GM21576 (cell line): Measurements from ENCODE around the gene CD200.

ENCODE experiments used
- ATAC-seq: cut with Tn5 transposase; IDR thresholded peaks from one replicate; pipeline ENCODE4 v1.9.1; 2021; ENCODE audit warnings: mild to moderate bottlenecking, moderate library complexity; ENCODE audit not compliant: unreplicated experiment

Gene CD200, protein sequence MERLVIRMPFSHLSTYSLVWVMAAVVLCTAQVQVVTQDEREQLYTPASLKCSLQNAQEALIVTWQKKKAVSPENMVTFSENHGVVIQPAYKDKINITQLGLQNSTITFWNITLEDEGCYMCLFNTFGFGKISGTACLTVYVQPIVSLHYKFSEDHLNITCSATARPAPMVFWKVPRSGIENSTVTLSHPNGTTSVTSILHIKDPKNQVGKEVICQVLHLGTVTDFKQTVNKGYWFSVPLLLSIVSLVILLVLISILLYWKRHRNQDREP

DNA sequence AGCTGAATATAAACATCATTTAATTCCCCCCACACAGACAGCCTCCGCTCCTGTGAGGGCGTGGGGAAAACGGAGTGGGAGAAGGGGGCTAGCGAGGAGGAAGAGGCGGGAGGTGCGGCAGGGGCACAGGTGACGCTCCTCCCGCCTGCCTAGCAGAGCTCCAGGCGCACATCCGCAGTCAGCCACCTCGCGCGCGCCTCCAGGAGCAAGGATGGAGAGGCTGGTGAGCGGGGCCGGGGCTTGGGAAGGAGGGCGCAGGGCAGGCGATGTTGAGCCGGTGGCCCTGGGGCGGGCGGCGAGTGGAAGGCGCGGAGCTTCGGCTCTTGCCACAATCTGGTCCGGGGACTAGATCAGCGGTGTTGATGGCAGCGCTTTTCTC, at the start of gene CD200:
CD200 (plus strand) TSS at position 155 of the 379 bp plus-strand sequence; CDS start at position 212, 57 bp downstream.
- peak; percentile 72 for ATAC-seq

DNA sequence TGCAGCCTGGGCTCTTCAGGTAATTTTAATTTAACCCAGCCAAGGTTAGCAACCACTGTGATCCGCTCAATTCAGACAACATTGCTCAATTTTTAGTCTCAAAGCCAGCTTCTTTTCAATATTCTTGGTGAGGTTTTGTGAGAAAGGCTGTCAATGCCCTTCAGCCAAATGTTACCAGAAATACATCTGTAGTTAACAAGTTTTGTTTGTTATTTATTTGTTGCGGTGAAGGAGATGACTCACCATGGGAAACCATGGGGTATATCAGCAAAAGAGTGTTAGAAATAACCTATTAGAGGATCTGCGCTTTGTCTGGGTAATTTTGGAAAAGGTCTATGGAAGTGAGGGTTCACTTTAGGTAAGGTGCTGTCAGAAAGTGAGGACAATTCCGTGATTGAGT, 43.9 kb upstream of the CD200 start:
- ATAC-seq: no peak

DNA sequence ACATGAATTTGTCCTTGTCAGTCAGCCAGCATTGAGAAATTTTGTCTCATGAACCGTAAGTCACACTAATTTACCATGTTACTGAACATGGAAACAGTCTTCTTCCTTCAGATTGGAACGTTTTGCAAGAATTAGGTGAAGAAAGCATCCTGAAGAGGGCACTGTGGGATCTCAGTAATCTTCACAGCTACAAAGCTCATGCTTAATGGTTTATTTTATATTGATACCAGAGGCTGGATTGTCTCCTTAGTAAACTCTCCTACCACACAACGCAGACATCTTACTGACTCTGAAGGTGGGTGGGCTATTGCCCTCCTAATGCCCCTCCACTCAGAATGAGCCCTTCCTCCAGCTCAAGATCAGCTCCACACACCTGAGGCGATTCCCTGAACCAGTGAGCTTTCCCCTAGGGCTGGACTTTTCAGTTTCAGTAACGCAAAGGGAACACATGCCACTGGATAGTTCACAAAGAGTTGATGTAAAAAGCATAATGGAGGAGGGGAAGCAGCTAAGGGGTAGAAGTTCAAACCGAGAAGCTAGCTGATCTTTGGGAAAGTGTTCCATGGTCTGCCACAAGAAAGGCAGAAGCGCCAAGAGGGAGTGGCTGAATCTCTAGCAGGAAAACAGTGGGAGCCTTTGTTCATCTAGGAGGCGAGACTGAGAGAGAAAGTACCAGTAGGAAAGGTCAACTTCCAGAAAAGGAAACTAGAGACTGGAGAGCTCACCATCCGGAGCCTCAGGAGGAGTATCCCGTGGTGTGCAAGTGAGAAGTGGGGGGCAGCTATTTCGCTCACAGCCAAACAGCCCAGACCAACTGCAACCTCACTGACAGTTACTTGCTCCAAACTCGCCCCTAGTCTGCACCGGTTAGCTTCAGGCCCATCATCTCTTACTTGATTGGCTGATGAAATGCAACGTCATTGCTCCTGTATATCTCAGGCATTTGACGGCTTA, 39.3 kb upstream of the CD200 start, which contains the start of gene SLC9C1:
SLC9C1 (minus strand) TSS at position 849 of the 954 bp plus-strand sequence. CDS start 7,425 bp downstream, outside the sequence.
- peak; percentile 59 for ATAC-seq

DNA sequence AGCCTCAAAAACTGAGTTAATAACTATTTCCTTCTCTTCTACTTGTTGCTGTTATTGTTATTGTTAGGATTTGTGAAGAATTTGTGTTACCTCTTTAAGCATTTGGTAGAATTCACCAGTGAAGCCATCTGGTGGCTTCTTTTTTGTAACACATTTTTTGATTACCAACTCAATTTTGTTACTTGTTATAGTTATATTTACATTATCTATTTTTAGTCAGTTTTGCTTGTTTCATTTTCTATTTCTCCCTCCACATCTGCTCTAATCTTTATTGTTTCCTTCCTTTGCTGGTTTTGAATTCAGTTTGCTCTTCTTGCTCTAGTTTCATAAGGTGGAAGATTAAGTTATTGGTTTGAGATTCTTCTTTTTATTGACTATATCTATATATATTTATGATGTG, 35.2 kb upstream of the CD200 start:
- no peak for ATAC-seq

DNA sequence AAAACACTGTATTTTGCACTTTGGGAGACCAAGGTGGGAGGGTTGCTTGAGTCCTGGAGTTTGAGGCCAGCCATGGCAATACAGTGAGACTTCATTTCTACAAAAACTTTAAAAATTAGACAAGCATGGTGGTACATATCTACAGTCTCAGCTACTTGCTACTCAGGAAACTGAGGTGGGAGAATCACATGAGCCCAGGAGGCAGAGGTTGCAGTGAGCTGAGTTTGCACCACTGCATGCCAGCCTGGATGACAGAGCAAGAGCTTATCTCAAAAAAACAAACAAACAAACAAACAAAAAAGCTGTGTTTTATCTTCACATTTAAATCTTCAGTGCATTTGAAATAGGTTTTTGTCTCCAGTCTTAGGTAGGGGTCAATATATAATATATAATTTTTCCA, 34.2 kb upstream of the CD200 start:
- no peak for ATAC-seq

DNA sequence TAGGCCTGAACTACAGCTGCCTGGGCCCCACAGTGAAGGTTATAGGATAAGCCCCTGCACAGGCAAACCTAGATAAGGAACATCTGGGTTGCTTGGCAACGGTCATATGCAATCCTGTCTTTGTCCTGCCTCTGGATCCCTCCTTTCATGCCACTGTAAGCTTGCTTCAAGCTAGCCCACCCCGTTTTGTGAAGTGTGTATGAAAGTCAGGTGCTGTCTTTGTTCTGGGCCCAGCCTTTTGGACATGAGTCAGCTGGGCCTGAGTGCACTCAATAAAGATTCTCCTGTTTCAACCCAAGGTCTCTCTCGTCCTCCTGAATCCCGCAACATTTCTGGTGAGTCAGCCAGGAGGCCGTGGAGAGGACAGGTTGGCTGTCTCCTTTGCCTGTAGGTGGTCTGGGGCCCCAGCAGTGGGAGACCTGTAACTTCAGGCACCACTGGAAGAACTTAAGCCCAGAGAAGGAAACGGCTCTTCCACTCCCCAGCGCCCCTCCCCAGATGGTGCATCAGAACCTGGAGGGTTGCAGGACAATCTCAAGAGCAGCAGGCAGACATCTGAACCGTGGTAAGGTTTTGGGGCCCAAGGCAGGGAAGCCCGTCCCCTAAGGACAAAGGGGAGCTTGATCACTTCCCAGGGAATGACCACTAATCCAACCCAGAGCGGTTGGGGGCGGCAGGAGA, 30.7 kb upstream of the CD200 start:
- no peak for ATAC-seq

DNA sequence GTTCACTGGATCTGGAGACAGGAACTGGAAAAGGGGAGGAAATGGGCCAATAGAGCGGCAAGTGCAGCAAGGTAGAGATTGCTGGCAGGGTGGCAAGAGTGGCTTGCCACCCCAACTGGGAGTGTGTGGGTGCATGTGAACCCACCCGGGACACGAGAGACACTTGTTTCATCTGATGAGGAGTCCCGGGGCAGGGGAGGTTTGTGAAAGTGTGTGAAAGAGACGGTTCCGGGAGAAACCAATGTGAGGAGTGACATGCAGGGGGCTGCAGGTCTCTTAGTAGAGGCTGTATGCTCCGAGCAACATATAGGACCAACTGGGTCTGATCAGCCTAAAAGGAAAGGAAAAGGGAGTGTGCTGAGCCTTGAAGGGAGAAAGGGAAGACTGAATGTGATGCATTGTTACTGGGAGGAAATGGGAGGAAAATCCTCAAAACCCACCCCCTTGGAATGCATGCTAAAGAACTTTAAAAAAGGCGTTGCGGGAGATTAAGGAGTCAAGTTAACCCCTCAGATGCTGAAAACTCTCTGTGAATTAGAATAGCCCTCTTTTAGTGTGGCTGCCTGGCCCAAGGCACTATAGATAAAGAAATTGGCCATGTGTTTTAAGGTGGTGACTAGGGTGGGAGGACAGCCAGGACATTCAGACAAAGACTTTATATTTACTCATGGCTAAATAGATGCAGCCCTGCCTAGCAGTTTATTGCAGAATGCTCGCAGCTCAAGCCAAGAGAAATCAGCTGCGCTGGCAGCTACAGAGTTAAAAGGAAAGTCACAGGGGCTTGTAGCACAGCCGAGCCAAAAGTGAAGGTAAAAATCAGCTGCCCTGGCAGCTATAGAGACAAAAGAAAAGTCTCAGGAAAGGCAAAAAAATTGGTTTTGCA, 29.8 kb upstream of the CD200 start:
- no peak for ATAC-seq

DNA sequence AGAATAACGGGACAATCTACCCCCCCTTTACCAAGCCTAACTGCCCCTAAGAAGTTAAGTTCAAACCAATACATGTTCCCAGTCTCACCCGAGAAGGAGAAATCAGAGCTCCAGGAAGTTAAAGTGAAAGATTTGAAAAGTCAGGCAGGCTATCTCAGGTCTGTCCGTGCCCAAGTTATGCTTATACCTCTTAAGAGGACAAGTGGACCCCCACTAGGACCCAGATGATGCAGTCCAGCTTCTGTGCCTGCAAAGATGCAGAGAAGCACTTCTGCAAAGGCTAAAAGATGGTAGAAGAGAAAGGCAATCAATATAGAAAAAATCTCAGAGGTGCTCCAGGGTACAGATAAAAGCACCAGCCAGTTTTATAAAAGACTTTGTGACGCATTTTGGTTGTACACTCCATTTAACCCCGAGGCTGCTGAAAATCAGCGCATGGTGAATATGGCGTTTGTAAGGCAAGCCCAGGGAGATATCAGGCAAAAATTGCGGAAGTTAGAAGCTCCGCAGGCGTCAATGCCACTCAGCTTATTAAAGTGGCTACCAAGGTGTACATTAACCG, 29.1 kb upstream of the CD200 start:
- ATAC-seq: no peak

DNA sequence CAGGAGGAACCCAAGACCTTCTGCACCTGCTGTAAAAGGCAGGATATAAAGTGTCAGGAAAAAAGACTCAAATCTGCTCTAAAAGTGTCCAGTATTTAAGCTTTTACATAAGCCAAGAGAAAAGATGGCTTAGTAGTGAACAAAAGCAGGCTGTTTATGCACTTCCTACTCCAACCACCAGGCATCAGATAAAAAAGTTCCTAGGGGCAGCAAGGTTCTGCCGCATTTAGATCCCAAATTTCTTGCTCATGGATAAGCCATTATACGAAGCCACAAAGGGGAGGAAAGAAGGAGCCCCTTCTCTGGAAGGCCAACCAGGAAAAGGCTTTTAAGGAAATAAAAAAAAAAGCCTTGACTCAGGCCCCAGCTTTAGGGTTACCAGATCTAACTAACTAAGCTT, 28.3 kb upstream of the CD200 start:
- ATAC-seq: no peak

DNA sequence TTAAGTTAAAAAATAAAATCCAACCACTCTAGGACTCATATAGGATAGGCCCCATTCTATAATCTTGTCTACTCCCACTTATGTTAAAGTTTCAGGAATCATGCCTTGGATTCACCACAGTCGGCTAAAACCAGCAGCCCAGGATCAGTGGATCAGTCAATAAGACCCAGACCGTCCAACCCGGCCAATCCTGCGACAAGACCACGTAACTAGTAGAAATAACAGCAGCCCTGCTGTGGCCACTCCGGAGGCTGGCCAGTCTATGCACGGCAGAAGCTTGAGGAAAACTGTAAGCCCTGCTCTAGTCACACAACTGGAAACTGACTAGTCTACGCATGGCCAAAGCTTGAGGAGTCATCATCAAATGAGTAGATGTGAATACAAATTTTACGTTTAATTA, 26.1 kb upstream of the CD200 start:
- ATAC-seq: no peak

DNA sequence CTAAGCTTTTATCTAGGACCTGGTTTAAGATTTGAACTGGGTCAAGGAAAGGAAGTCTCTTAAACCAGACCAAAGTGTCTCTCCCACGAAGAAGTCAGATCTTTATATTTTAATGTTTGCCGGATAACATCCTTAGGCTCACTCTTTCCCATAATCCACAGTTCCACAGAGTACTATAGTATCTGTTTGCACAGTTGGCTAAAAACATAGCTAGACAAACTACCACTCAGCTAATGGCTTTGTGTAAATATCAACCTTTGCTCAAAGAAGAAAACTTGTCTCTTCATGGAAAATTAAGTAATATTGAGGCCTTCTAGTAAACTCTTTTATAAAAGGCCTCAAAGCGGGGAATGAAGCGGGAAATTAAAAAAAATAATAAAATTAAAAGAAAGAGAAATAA, 25.4 kb upstream of the CD200 start:
- no peak for ATAC-seq

DNA sequence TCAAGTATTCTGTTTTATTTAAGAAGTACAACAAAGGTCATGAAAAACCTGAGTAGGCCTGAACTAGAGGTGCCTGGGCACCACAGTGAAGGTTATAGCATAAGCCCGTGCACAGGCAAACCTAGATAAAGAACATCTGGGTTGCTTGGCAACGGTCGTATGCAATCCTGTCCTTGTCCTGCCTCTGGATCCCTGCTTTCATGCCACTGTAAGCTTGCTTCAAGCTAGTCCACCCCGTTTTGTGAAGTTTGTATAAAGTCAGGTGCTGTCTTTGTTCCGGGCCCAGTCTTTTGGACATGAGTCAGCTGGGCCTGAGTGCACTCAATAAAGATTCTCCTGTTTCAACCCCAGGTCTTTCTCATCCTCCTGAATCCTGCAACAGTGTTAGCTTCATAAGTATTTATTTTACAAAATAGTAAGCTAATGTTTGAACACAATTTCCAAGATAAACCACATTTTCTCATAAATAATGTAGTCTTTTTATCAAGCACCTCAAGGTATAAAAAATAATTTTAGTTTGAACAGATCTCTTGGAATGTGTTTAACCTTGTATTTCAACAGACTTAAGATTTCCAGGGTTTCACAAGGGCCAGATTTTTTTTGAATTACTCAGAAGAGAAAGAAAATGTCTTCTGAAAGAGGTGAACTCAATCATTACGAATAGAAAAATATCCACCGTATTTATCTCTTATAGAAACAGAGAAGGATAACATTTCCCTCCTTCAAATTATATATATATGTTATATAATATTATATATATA, 24.6 kb upstream of the CD200 start:
- no peak for ATAC-seq

DNA sequence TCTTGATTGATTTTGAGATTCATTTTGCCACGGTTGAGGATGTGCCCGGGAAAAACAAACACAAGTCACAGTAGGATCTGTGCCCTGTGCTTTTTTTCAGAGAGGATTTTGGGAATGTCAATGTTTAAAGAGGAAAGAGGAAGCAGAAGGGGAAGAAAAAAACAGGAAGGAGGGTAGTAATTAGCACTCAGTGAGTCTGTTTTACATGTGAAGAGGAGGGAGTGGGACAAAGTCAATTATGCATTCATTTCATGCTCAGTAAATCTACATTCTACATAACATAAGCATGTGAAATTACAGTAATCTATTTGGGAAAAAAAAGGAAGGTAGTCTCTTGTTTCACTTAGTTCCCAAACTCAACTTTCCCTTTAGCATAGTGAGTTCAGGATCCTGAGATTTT, 18.3 kb upstream of the CD200 start:
- no peak for ATAC-seq

DNA sequence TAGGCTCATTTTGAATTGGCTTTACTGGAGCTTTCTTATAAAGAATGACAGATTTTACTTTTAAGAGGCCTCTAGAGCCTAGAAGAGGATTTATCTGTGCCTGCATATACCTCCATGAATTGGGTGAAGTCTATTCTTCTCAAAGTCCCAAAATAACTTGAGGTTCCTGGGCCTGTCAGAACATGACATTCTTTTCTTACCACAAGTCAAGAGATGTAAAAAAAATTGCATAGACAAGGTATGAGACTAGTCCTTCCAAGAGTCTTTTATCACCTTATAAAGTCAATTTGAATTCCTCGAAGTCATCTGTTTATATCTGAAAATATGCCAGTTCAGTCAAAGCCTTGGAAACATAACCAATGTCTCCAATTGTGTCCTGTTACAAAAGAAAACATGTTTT, 17.2 kb upstream of the CD200 start:
- no peak for ATAC-seq

DNA sequence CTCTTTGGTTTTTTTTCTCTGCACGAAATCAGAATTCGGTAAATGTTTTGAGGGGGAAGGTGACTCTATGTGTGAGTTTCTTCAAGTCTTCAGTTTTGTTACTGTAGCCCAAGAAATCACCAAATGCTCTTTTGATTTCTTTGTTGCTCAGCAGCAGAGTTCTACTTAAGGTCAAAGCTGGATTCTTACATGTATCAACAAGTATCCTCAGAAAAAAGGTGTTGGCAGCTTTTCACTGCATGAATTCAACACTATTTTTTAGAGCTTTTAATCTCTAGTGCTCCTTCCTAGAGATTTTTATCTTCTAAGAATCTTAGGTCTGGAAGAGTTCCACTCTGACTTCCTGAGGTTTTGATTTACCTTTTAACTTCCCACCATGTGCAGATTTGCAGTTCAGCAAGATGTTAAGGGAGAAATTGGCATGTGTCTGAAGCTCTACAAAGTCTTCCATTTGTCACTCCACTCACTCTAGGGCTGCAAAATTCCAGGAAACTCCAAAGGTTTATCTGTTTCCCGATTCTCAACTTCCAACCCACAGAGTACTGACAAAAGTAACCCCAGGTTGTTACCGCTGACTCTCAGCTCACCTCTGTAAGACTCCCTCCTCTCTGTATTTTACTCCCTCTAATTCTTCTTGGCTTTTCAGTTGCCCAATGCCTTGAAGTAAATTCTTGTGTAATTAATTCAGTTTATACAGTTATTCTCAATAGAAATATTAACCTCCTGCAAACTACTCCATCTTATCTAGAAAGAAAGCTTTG, 13.3 kb upstream of the CD200 start:
- no peak for ATAC-seq

DNA sequence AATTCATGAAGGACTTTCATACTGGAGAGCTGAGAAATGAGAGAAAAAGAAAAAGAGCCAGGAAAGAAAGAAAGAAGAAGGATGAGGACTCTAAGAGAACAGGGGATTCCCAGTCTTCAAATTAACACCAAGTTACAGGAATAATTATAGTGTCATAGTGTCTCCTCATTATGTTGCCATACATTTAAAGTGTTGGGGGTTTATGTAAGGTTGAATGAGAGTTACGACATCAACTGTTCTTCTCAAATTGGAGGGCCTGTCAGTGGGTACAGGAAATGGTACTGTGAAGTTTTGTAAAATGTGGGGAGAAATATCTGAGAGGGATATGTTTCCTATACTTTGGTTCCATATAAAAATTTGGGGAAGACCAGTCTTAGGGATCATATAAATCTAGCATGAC, 12.3 kb upstream of the CD200 start:
- ATAC-seq: no peak

DNA sequence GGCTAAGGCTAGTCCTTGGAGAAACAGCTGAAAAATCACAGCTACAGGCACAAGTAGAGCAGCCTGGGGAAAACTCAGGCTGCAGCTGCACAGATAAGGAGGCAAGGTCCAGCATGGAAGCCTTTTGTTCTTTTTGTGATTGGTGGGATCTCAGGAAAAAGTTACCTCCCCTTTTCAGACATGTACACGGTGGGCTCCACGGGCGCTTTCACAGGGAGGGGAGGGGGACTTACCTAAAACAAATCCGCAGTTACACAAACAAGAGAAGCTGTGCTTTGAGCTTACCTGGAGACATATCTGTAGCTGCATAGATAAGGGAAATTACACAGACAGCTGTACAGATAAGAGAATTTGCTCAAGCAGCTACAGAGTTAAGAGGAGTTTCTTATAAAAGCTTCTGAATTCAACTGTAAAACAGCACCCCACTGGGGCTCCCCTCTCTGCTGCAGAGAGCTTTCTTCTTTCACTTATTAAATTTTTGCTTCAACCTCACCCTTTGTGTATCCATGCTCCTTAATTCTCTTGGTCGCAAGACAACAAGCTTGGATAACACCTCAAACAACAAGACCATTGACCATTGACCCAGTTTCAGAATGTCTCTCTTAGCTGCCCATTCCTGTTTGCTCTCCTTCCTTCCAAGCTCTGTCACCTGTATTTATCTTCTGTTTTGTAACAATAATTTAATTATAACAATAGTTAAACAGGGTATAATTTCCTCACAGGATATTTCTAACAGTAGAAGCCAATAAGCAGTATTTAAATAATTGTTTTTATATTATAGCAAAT, 10.9 kb upstream of the CD200 start:
- ATAC-seq: no peak

DNA sequence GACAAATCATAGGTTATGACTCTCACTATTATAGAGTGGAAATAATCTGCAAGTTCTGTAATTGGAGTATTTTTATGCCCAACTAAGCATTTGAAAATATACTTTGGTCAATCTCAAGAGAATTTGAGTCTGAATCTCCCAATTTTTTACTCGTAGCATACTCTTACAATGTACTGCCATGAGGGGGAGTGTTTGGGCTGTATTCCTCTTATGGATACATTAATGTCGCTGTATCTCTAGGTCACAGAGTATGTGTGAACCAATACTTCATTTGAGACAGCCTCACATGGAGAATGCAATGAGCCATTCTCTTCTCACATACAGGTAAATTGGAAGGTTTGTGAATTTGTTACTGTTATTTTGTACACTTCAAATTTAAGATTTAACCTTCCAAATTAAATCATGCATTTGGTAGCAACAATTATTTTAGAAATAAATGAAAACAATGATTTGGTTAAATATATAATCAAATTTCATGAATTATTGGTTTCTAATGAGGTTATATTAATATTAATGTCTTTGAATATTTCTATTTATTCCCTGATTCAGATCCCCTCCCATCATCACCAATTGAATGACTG, 5.5 kb upstream of the CD200 start:
- ATAC-seq: peak; percentile 97
